Endothelial cell of umbilical vein (primary cell): Measurements from ENCODE around the gene TFAP2E. TPM values are rescaled to one million over a fixed set of nuclear protein-coding genes. Genes with fewer than 3 reads are reported as not detected.

ENCODE experiments used
- BruUV-seq: library from RNA; stranded (reverse); fragments of 400-500 nt; replicated peaks from 2 replicates; lab custom pipeline; 2021; lab: Mats Ljungman, UMichigan
- CTCF ChIA-PET: fragments of 300-600, 350-600 bp; sonication (Branson Sonifier 250); formaldehyde crosslinking; loops from one replicate; lab custom pipeline; 2021; ENCODE audit warnings: antibody characterized with exemption, inconsistent platforms; lab: Charles Lee
- POLR2A ChIA-PET: fragments of 300-600, 350-600 bp; sonication (Branson Sonifier 250); formaldehyde crosslinking; loops from one replicate; lab custom pipeline; 2021; ENCODE audit warnings: antibody characterized with exemption, inconsistent platforms; lab: Charles Lee
- DNase-seq: peaks from one replicate; pipeline ENCODE4 v3.0.0-alpha.2; 2011; ENCODE audit warnings: low read depth, low spot score
- FAIRE-seq: peaks from 2 replicates; lab custom pipeline; 2011; peaks lifted over from hg19 to GRCh38; lab: Jason Lieb, UNC
- H2AFZ ChIP-seq: 2 replicates; pipeline ENCODE4 v1.6.0; 2012; ENCODE audit warnings: low read depth, low read length, control low read depth, inconsistent platforms
- H3K27ac ChIP-seq: 2 replicates; pipeline ENCODE4 v1.5.1; 2011; ENCODE audit warnings: low read depth, mild to moderate bottlenecking, control low read depth, low read length, moderate library complexity; ENCODE audit not compliant: insufficient read depth
- H3K27me3 ChIP-seq, 2 experiments: 2 replicates each; pipeline versions ENCODE4 v1.6.0 to v1.6.1; 2011; ENCODE audit warnings: low read length in 2 of 2, mixed read lengths in 1 of 2; ENCODE audit not compliant: control insufficient read depth in 2 of 2, insufficient read depth in 2 of 2
- H3K36me3 ChIP-seq, 2 experiments: 2 replicates in 1 of 2; 3 replicates in 1 of 2; pipeline ENCODE4 v1.5.1; 2011; ENCODE audit warnings: low read length in 2 of 2, mild to moderate bottlenecking in 1 of 2, moderate library complexity in 1 of 2; ENCODE audit not compliant: control insufficient read depth in 2 of 2, insufficient read depth in 2 of 2; ENCODE audit errors: extremely low read depth in 1 of 2
- H3K4me1 ChIP-seq: 3 replicates; pipeline ENCODE4 v1.5.1; 2011; ENCODE audit warnings: mild to moderate bottlenecking, low read length; ENCODE audit not compliant: control insufficient read depth, insufficient read depth; ENCODE audit errors: extremely low read depth
- H3K4me2 ChIP-seq: 2 replicates; pipeline ENCODE4 v1.6.1; 2011; ENCODE audit warnings: low read length, control low read depth, mixed read lengths; ENCODE audit not compliant: insufficient read depth
- H3K4me3 ChIP-seq, 3 experiments: fragments of 200-600 bp in 1 of 3; sonication (generic), shearing (Covaris generic) in 1 of 3; replicated peaks in 1 of 3; 2 replicates each; pipeline ENCODE4 v1.5.1; 2011 to 2016; ENCODE audit warnings: control low read depth in 3 of 3, low read length in 3 of 3, mild to moderate bottlenecking in 2 of 3, inconsistent platforms in 1 of 3, low read depth in 1 of 3, moderate library complexity in 1 of 3; ENCODE audit not compliant: insufficient read depth in 1 of 3
- H3K79me2 ChIP-seq: 2 replicates; pipeline ENCODE4 v1.6.0; 2012; ENCODE audit warnings: low read length, inconsistent platforms; ENCODE audit not compliant: control insufficient read depth, insufficient read depth
- H3K9ac ChIP-seq: replicated peaks from 2 replicates; pipeline ENCODE3; 2011; ENCODE audit warnings: low read length, control low read depth; ENCODE audit not compliant: insufficient read depth; ENCODE audit errors: extremely low read depth
- H3K9me1 ChIP-seq: replicated peaks from 3 replicates; pipeline ENCODE4 v1.6.0; 2011; ENCODE audit warnings: mild to moderate bottlenecking, low read length; ENCODE audit not compliant: control insufficient read depth, insufficient read depth; ENCODE audit errors: extremely low read depth
- H3K9me3 ChIP-seq: replicated peaks from 2 replicates; pipeline ENCODE4 v1.5.1; 2012; ENCODE audit warnings: low read length, inconsistent platforms; ENCODE audit not compliant: control insufficient read depth, insufficient read depth
- H4K20me1 ChIP-seq: replicated peaks from 2 replicates; pipeline ENCODE3; 2011; ENCODE audit warnings: mild to moderate bottlenecking, low read length; ENCODE audit not compliant: control insufficient read depth, insufficient read depth; ENCODE audit errors: extremely low read depth
- EZH2 ChIP-seq: IDR thresholded peaks from 2 replicates; pipeline ENCODE4 v1.6.1; 2012; ENCODE audit warnings: borderline replicate concordance, low read depth, mild to moderate bottlenecking, moderate library complexity, low read length, inconsistent platforms; ENCODE audit not compliant: severe bottlenecking
- FOS ChIP-seq: IDR thresholded peaks from 2 replicates; pipeline ENCODE4 v1.6.1; 2011; ENCODE audit warnings: mild to moderate bottlenecking, low read length, moderate library complexity, borderline replicate concordance; ENCODE audit not compliant: insufficient read depth
- GATA2 ChIP-seq: IDR thresholded peaks from 2 replicates; pipeline ENCODE4 v1.7.0; 2011; ENCODE audit warnings: low read depth, mild to moderate bottlenecking, moderate library complexity, mixed read lengths, low read length; ENCODE audit not compliant: insufficient read length, insufficient read depth
- JUN ChIP-seq: IDR thresholded peaks from 2 replicates; pipeline ENCODE4 v1.6.1; 2011; ENCODE audit warnings: borderline replicate concordance, low read depth; ENCODE audit not compliant: insufficient read length, insufficient read depth
- MYC ChIP-seq: IDR thresholded peaks from one replicate; pipeline ENCODE4 v1.6.1; 2011; ENCODE audit warnings: mild to moderate bottlenecking, low read depth, low read length
- POLR2A ChIP-seq: IDR thresholded peaks from 2 replicates; pipeline ENCODE4 v1.6.1; 2012; ENCODE audit warnings: low read depth, mild to moderate bottlenecking, control low read depth, low read length
- dilution Hi-C: fragments of 300-500 bp; cut with MboI; formaldehyde crosslinking; loops from one replicate; pipeline ENCODE4 v1.15.0; 2019; ENCODE audit warnings: low sequenced_read_pairs; ENCODE audit not compliant: extremely low pct_ligation_motif_present
- intact Hi-C: fragments of 100-400 bp; cut with micrococcal nuclease; formaldehyde crosslinking; loops from one replicate; pipeline ENCODE4 v1.10.0; 2022
- polyA plus RNA-seq, 4 experiments: library from polyadenylated mRNA; depleted of rRNA in 3 of 4; stranded (reverse) in 3 of 4; unstranded in 1 of 4; fragments of >200 nt; gene quantifications; 2 replicates each; pipeline versions ENCODE4 v1.2.1 to v1.2.3, GENCODE V29; 2011 to 2012; ENCODE audit warnings: missing spikeins in 1 of 4
- total RNA-seq: library from RNA; stranded (reverse); gene quantifications from 2 replicates; pipeline ENCODE4 v1.2.3, GENCODE V29; 2021

The TFAP2E gene
- total and polyA plus RNA-seq, 2 donors (not counting 3 experiments of a cell fraction or from before 2014, with no cell fraction given) = 0.06 TPM; not detected in 1

DNA sequence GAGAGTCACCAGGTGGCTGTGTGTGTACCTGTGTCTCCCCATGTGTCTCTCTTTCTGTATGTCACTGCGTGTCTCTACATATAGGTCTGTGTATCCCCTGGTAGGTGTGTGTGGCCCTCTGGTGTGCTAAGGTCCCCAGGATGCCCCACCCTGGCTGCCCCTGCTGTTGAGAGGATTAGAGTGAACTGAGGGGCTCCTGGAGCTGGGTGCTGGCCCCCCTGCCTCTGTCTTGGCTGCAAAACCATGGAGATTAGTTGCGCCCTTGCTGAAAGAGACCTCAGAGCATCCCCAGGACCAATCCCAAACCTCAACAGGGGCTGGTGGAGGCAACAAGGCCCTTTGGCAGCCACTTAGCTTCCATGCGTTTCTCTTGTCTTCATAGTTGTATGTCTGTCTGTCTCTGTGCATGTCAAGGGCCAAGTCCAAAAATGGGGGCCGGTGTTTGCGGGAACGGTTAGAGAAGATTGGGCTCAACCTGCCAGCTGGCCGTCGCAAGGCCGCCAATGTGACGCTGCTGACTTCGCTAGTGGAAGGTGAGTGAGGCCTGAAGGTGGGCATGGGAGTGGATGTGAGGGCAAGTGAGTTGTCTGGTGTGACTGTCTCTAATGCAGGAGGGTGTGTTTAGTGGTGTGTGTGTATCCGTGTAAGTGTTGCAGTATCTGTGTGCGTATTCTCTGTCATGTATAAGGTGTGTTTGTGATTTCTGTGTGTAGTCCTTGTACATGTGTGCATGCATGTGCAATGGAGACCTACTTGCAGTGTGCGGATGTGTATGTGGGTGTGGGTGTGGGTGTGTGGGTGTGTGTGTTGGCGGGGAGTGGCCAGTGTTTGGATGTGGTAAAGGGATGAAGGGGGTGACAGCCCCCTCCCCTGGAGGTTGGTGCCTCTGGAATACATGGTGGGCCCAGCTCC is 16.7 kb downstream of the TFAP2E start:
- H3K9ac ChIP-seq = no peak overlapping the region
- H3K79me2 ChIP-seq = no peaks in the 10 kb centered on the region
- TF ChIP-seq GATA2 = no peak
- no peak for TF ChIP-seq JUN
- TF ChIP-seq EZH2 = no peak
- no peak overlapping the region for H3K4me3 ChIP-seq
- no peaks in the 10 kb centered on the region for H4K20me1 ChIP-seq
- H3K36me3 ChIP-seq = no peaks in the 10 kb centered on the region
- no TSS peak for BruUV-seq
- DNase-seq (no peak), FAIRE-seq (no peak)
- ChIA-PET POLR2A (no interaction called here), CTCF (interaction anchor here (1.1 kb wide), 1 partner anchor 126 kb away, joined by 3 read pairs; no protein-coding TSS in a partner anchor)
- H3K9me1 ChIP-seq = no peaks in the 10 kb centered on the region
- dilution Hi-C loops (no loop called here), intact Hi-C loops (no loop called here)
- no peaks in the 10 kb centered on the region for H3K4me1 ChIP-seq
- H2AFZ ChIP-seq = no peak overlapping the region
- no peaks in the 10 kb centered on the region for H3K27me3 ChIP-seq
- no peak overlapping the region for H3K4me2 ChIP-seq
- no peaks in the 10 kb centered on the region for H3K9me3 ChIP-seq
- H3K27ac ChIP-seq = no peak overlapping the region

DNA sequence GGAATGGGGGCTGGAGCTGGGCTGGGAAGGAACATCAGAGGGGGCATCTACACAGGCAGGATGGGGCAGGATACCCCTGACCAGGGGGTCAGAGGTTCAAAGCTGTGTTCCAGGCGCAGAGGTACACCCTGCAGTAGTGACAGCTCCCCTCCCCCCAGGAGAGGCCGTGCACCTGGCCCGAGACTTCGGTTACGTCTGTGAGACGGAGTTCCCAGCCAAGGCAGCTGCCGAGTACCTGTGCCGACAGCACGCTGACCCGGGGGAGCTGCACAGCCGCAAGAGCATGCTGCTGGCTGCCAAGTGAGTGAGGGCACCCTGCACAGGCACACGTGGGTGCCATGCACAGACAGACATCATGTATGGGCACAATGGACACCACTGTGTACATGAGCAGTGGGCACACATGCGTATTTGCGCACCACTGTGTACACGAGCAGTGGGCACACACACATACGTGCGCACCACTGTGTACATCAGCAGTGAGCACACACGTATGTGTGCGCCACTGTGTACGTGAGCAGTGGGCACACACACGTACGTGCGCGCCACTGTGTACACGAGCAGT is 17.4 kb downstream of the TFAP2E start:
- no peaks in the 10 kb centered on the region for H3K79me2 ChIP-seq
- intact Hi-C loops = no loop called here
- no peak for DNase-seq
- H3K9me1 ChIP-seq = no peaks in the 10 kb centered on the region
- ChIA-PET CTCF (interaction anchor here (1.1 kb wide), 1 partner anchor 125 kb away, joined by 3 read pairs; no protein-coding TSS in a partner anchor), POLR2A (no interaction called here)
- no peaks in the 10 kb centered on the region for H4K20me1 ChIP-seq
- BruUV-seq = no TSS peak
- no peak overlapping the region for H3K4me2 ChIP-seq
- no peak overlapping the region for H2AFZ ChIP-seq
- TF ChIP-seq POLR2A = no peak
- TF ChIP-seq JUN = no peak
- TF ChIP-seq FOS = no peak
- TF ChIP-seq MYC = no peak
- H3K9me3 ChIP-seq = no peaks in the 10 kb centered on the region
- no peaks in the 10 kb centered on the region for H3K4me1 ChIP-seq
- H3K27me3 ChIP-seq = no peaks in the 10 kb centered on the region
- no peak for FAIRE-seq
- no peaks in the 10 kb centered on the region for H3K36me3 ChIP-seq
- H3K4me3 ChIP-seq = no peak overlapping the region
- dilution Hi-C loops = no loop called here
- H3K9ac ChIP-seq = no peak overlapping the region
- no peak overlapping the region for H3K27ac ChIP-seq
